CD14-positive monocyte (primary cell): Measurements from ENCODE around the gene RAD51D. TPM values are rescaled to one million over a fixed set of nuclear protein-coding genes. Genes with fewer than 3 reads are reported as not detected.

Source experiments
- DNase-seq, 3 donors: peaks; one replicate each; pipeline ENCODE4 v3.0.0-alpha.2; 2011 to 2022
- H2AFZ ChIP-seq: 2 replicates; pipeline ENCODE4 v1.6.0; 2012; ENCODE audit warnings: mild to moderate bottlenecking, low read depth, low read length, inconsistent platforms; ENCODE audit not compliant: insufficient read depth, poor library complexity, severe bottlenecking
- H3K27ac ChIP-seq, 2 donors: 1 replicate in 1 of 2; 2 replicates in 1 of 2; pipeline ENCODE4 v1.5.1; 2012 to 2013; ENCODE audit warnings: low read length in 2 of 2, control low read depth in 1 of 2, inconsistent platforms in 1 of 2, low read depth in 1 of 2, mild to moderate bottlenecking in 1 of 2
- H3K27me3 ChIP-seq, 2 donors: one replicate each; pipeline versions ENCODE4 v1.6.0 to v1.6.1; 2011 to 2013; ENCODE audit warnings: low read length in 2 of 2; ENCODE audit not compliant: control insufficient read depth in 2 of 2, insufficient read depth in 2 of 2
- H3K36me3 ChIP-seq, 2 donors: replicated peaks in 1 of 2; 1 replicate in 1 of 2; 2 replicates in 1 of 2; pipeline versions ENCODE4 v1.5.1 to v1.6.1; 2012 to 2013; ENCODE audit warnings: low read length in 2 of 2, control low read depth in 1 of 2, inconsistent platforms in 1 of 2, mild to moderate bottlenecking in 1 of 2; ENCODE audit not compliant: insufficient read depth in 2 of 2, control insufficient read depth in 1 of 2
- H3K4me1 ChIP-seq, 2 donors: 1 replicate in 1 of 2; 2 replicates in 1 of 2; pipeline versions ENCODE4 v1.5.1 to v1.6.1; 2012 to 2013; ENCODE audit warnings: low read length in 2 of 2, control low read depth in 1 of 2, inconsistent platforms in 1 of 2, mild to moderate bottlenecking in 1 of 2, moderate library complexity in 1 of 2; ENCODE audit not compliant: insufficient read depth in 2 of 2, control insufficient read depth in 1 of 2
- H3K4me2 ChIP-seq: replicated peaks from 2 replicates; pipeline ENCODE3; 2012; ENCODE audit warnings: low read length, moderate library complexity, mild to moderate bottlenecking; ENCODE audit not compliant: poor library complexity, severe bottlenecking; ENCODE audit errors: extremely low read depth
- H3K4me3 ChIP-seq, 3 experiments: fragments of 200-600 bp in 1 of 3; sonication (generic) in 1 of 3; replicated peaks in 1 of 3; 1 replicate in 2 of 3; 2 replicates in 1 of 3; pipeline ENCODE4 v1.5.1; 2011 to 2013; ENCODE audit warnings: low read length in 3 of 3, mild to moderate bottlenecking in 3 of 3, control low read depth in 2 of 3, low read depth in 2 of 3, inconsistent platforms in 1 of 3, moderate library complexity in 1 of 3
- H3K79me2 ChIP-seq: 2 replicates; pipeline ENCODE4 v1.6.0; 2012; ENCODE audit warnings: mild to moderate bottlenecking, control low read depth, inconsistent platforms, low read length, moderate library complexity; ENCODE audit not compliant: insufficient read depth
- H3K9ac ChIP-seq: 2 replicates; pipeline ENCODE4 v1.6.0; 2017; ENCODE audit warnings: low read length, mild to moderate bottlenecking; ENCODE audit not compliant: insufficient read depth, poor library complexity, severe bottlenecking
- H3K9me3 ChIP-seq, 2 donors: replicated peaks in 1 of 2; 1 replicate in 1 of 2; 2 replicates in 1 of 2; pipeline versions ENCODE4 v1.5.1 to v1.6.1; 2012 to 2013; ENCODE audit warnings: low read length in 2 of 2, control low read depth in 1 of 2; ENCODE audit not compliant: control insufficient read depth in 1 of 2, insufficient read depth in 1 of 2
- H4K20me1 ChIP-seq: 2 replicates; pipeline ENCODE4 v1.6.0; 2012; ENCODE audit warnings: mild to moderate bottlenecking, low read length, control low read depth, moderate library complexity; ENCODE audit not compliant: insufficient read depth
- H3K27ac Mint-ChIP-seq, 7 donors: one replicate each; pipeline ENCODE4 v1.8.0; 2020; ENCODE audit warnings: mild to moderate bottlenecking in 7 of 7, mixed read lengths in 7 of 7, moderate library complexity in 6 of 7, inconsistent platforms in 2 of 7
- H3K27me3 Mint-ChIP-seq, 3 donors: one replicate each; pipeline ENCODE4 v1.8.0; 2021 to 2022; ENCODE audit warnings: low read depth in 3 of 3, mild to moderate bottlenecking in 3 of 3, mixed read lengths in 3 of 3, moderate library complexity in 3 of 3, inconsistent platforms in 1 of 3
- H3K36me3 Mint-ChIP-seq, 2 donors: one replicate each; pipeline ENCODE4 v1.8.0; 2020; ENCODE audit warnings: mixed read lengths in 2 of 2, inconsistent platforms in 1 of 2, mild to moderate bottlenecking in 1 of 2
- H3K4me1 Mint-ChIP-seq: one replicate; pipeline ENCODE4 v1.8.0; 2020; ENCODE audit warnings: mild to moderate bottlenecking, mixed read lengths
- H3K4me3 Mint-ChIP-seq, 2 donors: one replicate each; pipeline ENCODE4 v1.8.0; 2020; ENCODE audit warnings: mild to moderate bottlenecking in 2 of 2, mixed read lengths in 2 of 2, moderate library complexity in 1 of 2
- H3K9me3 Mint-ChIP-seq, 7 donors: one replicate each; pipeline ENCODE4 v1.8.0; 2020 to 2022; ENCODE audit warnings: mixed read lengths in 7 of 7, mild to moderate bottlenecking in 6 of 7, moderate library complexity in 6 of 7, inconsistent platforms in 2 of 7
- WGBS: methylation state at CpG from one replicate; pipeline ENCODE4 v1.1.5; 2013; ENCODE audit warnings: missing lambda C conversion rate; ENCODE audit not compliant: insufficient coverage; 5-methylcytosine and 5-hydroxymethylcytosine counted together
- intact Hi-C, 2 donors: fragments of 100-400 bp; cut with micrococcal nuclease; formaldehyde crosslinking; loops; one replicate each; pipeline versions ENCODE4 v1.15.0 to v1.15.1; 2023
- polyA plus RNA-seq, 3 donors: library from polyadenylated mRNA; depleted of rRNA in 1 of 3; unstranded in 2 of 3; stranded (reverse) in 1 of 3; fragments of 300-500 nt in 2 of 3; fragments of >200 nt in 1 of 3; fragmentation: Illumina TruSeq in 2 of 3; gene quantifications; 1 replicate in 2 of 3; 2 replicates in 1 of 3; pipeline ENCODE4 v1.2.3, GENCODE V29; 2012 to 2021
- TF ChIP-seq, protein P1 (sequence below): fragments of 200-600 bp; IDR thresholded peaks from one replicate; pipeline ENCODE4 v1.8.0; 2022; ENCODE audit warnings: antibody characterized with exemption, mild to moderate bottlenecking

RAD51D gene
- polyA plus RNA-seq, 3 donors: 4.4 to 6.9 (median 5.8) TPM

- Mint-ChIP-seq H3K36me3 (no peaks in the 10 kb centered on the region), H3K9me3 (peaks cover 0 to 3% (median 0%) of the 10 kb centered on the region in 7 donors), H3K27ac (no peak overlapping the region), H3K4me3 (no peak overlapping the region), H3K4me1 (no peaks in the 10 kb centered on the region), H3K27me3 (peaks cover 5 to 11% (median 11%) of the 10 kb centered on the region in 3 donors)
- H3K36me3 ChIP-seq: no peaks in the 10 kb centered on the region
- no peak overlapping the region for H3K4me3 ChIP-seq
- H2AFZ ChIP-seq: no peak overlapping the region
- H3K9me3 ChIP-seq: no peaks in the 10 kb centered on the region
- TF ChIP-seq, protein P1, sequence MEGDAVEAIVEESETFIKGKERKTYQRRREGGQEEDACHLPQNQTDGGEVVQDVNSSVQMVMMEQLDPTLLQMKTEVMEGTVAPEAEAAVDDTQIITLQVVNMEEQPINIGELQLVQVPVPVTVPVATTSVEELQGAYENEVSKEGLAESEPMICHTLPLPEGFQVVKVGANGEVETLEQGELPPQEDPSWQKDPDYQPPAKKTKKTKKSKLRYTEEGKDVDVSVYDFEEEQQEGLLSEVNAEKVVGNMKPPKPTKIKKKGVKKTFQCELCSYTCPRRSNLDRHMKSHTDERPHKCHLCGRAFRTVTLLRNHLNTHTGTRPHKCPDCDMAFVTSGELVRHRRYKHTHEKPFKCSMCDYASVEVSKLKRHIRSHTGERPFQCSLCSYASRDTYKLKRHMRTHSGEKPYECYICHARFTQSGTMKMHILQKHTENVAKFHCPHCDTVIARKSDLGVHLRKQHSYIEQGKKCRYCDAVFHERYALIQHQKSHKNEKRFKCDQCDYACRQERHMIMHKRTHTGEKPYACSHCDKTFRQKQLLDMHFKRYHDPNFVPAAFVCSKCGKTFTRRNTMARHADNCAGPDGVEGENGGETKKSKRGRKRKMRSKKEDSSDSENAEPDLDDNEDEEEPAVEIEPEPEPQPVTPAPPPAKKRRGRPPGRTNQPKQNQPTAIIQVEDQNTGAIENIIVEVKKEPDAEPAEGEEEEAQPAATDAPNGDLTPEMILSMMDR: no peak
- intact Hi-C loops: no loop called here
- WGBS: 95% methylated on average over 9 of the region's 11 CpGs
- no peak overlapping the region for H3K27ac ChIP-seq
- H3K4me2 ChIP-seq: no peak overlapping the region
- no peaks in the 10 kb centered on the region for H3K4me1 ChIP-seq
- no peaks in the 10 kb centered on the region for H3K27me3 ChIP-seq
- no peak overlapping the region for H3K9ac ChIP-seq
- no peak for DNase-seq
- no peaks in the 10 kb centered on the region for H3K79me2 ChIP-seq
- no peaks in the 10 kb centered on the region for H4K20me1 ChIP-seq
These were observed 30.3 kb upstream of the RAD51D start for GRCh38 chr17:35149941-35150340.

DNA sequence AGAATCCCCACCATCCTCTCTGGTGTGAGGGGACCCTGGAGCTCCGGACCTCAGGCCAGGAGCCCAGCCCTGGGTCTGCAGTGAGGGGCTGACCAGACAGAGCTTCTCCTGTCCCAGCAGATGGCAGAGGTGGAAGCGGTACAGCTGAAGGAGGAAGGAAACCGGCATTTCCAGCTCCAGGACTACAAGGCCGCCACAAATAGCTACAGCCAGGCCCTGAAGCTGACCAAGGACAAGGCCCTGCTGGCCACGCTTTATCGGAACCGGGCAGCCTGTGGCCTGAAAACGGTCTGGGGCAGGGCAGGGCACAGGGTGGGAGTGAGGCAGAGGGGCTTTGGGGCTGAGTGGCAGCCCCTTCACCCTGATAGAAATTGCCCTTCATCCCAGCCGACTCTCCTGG lies 28.5 kb upstream of the RAD51D start:
- Histone ChIP-seq H3K4me3 (no peak overlapping the region), H3K79me2 (no peaks in the 10 kb centered on the region), H3K4me2 (no peak overlapping the region), H3K9ac (no peak overlapping the region), H3K36me3 (no peaks in the 10 kb centered on the region), H2AFZ (no peak overlapping the region), H3K4me1 (no peaks in the 10 kb centered on the region), H3K27me3 (no peaks in the 10 kb centered on the region), H4K20me1 (no peaks in the 10 kb centered on the region), H3K27ac (no peak overlapping the region), H3K9me3 (no peaks in the 10 kb centered on the region)
- 68% methylated on average over 3 of the region's 9 CpGs for WGBS
- TF ChIP-seq, protein P1: no peak
- no peak overlapping the region for H3K4me3 Mint-ChIP-seq
- peaks cover 0 to 3% (median 0%) of the 10 kb centered on the region in 7 donors for H3K9me3 Mint-ChIP-seq
- no peak for DNase-seq
- no peaks in the 10 kb centered on the region for H3K4me1 Mint-ChIP-seq
- intact Hi-C loops: no loop called here
- no peak overlapping the region for H3K27ac Mint-ChIP-seq
- no peaks in the 10 kb centered on the region for H3K36me3 Mint-ChIP-seq
- peaks cover 5 to 11% (median 8%) of the 10 kb centered on the region in 3 donors for H3K27me3 Mint-ChIP-seq
